Right ventricle myocardium inferior (tissue), 1 donor: ENCODE data around the gene SOD2. TPM values are rescaled to one million over a fixed set of nuclear protein-coding genes. Genes with fewer than 3 reads are reported as not detected.
A peak's percentile ranks its signal among the peaks of the same experiment; 100 is the strongest.
"Not testable (repeated sequence)": the region's sequence is repeated elsewhere in the genome, so short reads cannot be mapped to it uniquely, and the experiment has no call there.

Source experiments
- ATAC-seq: fragments of 200-7000 bp; cut with Tn5 transposase; one replicate; pipeline ENCODE4 v1.9.1; 2020; ENCODE audit warnings: mild to moderate bottlenecking, moderate library complexity
- DNase-seq: peaks from one replicate; pipeline ENCODE4 v3.0.0; 2021; ENCODE audit errors: missing footprints
- intact Hi-C: fragments of 100-400 bp; cut with DNase I; formaldehyde crosslinking; loops from one replicate; pipeline ENCODE4 v1.11.0; 2022
- long read RNA-seq: library from polyadenylated mRNA; unstranded; transcript quantifications from one replicate; pipeline ENCODE4 v2.0.0, GENCODE V29; 2021
- total RNA-seq: library from RNA; stranded (reverse); fragmentation: NEBNext Ultra II Directional; extraction: Animal tissue kit (Norgen Biotek cat#: 25700); gene quantifications from one replicate; pipeline ENCODE4 v1.2.1, GENCODE V29; 2021
- donor health status: DM: no; HTN: yes; CAD: no; lungs with severe emphysema.

The SOD2 gene
- total RNA-seq: 1,072 TPM
- long read RNA-seq, full-length matches to known transcripts: 424 of 509 reads
- long read RNA-seq, partial matches to known transcripts: 32 of 509 reads
- long read RNA-seq, other reads (novel, unspliced or antisense): 53 of 509 reads

DNA sequence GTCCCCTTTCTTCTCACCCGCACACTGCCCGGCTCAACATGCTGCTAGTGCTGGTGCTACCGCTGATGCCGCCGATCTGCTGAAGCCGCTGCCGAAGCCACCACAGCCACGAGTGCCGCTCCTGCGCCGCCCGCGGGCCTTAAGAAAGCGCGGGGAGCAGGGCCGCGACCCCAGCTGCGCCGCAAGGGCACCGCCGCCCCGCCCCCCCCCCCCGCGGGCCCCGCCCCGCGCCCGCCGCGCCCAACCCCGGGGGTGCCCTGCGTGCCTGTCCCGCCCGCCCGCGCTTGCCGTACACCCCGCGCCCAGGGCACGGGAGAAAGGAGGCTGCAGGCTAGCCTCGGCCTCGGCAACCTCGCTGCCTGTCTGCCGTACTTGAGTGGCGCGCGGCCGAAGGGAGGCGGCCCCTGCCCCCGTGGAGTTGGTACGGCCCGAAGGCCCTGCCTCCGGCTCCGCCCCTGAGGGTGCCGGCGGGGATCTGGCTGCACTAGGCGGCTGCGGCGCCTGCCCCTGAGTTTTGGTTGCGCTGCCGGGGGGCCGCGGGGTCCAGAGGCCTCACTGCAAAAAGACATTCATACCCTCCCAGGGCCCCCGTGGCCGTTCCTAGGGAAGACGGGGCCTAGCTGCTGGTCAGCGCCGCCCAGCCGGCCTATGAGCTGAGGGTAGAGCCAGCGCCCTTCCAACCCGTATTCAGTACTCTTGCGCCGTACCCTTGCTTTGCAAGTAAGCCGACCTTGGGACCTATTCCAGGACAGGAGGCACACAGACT is at the start of gene SOD2:
Gene SOD2, minus strand, starts transcription at position 114 of the 766 bp plus-strand sequence. Its CDS starts 74 bp downstream, at position 40.
- ATAC-seq: peak; percentile 88
- DNase-seq: peak; percentile 94
- intact Hi-C loops: loop anchor here (1.0 to 10.0 kb wide), 5 partner anchors 23 to 251 kb away; partner anchors contain the start of genes ACAT2 and WTAP

- no peak for DNase-seq
- no peak for ATAC-seq
- intact Hi-C loops: no loop called here
These were observed 49.1 kb upstream of the SOD2 start for GRCh38 chr6:159742165-159742564.

GRCh38 chr6:159739341-159739740 is 46.3 kb upstream of the SOD2 start:
- no peak for ATAC-seq
- intact Hi-C loops: no loop called here
- no peak for DNase-seq

DNA sequence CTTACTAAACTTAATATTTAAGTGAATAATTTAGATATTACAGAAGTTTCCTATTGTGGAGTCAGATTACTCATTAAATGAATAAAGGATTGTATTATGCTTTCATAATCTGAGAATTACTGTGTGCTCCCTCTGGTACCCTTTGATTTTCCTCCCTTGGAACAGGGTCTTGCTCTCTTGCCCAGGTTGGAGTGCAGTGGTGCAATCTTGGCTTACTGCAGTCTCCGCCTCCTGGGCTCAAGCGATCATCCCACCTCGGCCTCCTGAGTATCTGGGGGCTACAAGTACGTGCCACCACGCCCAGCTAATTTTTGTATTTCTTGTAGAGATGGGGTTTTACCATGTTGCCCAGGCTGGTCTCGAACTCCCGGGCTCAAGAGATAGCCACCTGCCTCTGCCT is 43.9 kb upstream of the SOD2 start:
- intact Hi-C loops: no loop called here

GRCh38 chr6:159733395-159733794 is 40.4 kb upstream of the SOD2 start:
- ATAC-seq, DNase-seq, intact Hi-C loops: not testable (repeated sequence)

More for the DNA sequence above, 43.9 kb upstream of the SOD2 start:
- DNase-seq (no peak), ATAC-seq (no peak)

GRCh38 chr6:159732550-159732949 is 39.5 kb upstream of the SOD2 start:
- ATAC-seq, DNase-seq, intact Hi-C loops: not testable (repeated sequence)

DNA sequence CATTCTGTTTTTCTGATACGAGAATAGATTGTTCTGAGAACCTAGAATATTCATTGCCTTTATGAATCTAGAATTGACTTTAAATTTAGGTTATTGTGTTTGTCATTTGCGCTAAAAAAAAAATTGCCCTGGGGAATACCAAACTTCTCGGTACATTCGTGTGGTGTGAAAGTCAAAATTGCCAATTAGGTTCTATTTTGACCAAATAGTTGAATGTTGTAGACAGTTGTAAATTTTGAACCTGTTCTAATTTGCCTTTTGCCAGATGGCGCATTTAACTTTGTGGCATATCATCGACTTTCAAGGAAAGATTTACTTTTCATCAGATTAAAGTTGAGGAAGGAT is 37.3 kb upstream of the SOD2 start:
- DNase-seq (no peak), ATAC-seq (no peak)
- intact Hi-C loops: no loop called here

DNA sequence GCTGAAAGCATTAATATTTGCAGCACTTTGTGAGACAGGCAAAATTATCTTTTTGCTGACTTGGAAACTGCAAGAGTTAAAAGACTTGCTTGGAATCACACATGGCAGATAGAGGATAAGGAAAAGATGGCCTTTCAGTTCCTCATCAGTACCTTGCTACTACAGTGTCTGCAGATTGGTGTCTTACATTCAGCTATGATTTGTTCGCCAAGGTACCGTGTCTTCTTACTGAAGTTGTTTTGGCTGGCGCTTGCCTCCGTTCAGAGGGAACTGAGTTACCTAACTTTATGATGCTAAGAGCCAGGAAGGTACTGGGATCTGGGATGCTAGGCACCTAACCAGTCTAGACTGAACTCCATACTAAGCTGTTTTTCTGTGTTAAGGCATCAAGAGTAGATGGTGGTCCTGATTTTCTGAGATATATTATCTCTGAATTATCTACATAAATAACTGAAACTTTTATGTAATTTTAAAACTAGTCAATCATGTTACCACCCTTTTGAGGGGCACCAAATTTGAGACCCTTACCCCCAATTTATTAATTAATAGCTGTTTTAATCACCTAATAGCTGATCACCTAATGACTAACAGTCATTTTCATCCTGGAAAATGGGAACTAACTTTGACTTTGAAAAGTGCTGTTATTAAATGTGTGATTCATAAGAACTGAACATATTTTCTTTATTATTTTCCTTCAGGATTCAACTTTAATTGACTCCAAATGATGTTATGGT is 36.7 kb upstream of the SOD2 start:
- no peak for ATAC-seq

DNA sequence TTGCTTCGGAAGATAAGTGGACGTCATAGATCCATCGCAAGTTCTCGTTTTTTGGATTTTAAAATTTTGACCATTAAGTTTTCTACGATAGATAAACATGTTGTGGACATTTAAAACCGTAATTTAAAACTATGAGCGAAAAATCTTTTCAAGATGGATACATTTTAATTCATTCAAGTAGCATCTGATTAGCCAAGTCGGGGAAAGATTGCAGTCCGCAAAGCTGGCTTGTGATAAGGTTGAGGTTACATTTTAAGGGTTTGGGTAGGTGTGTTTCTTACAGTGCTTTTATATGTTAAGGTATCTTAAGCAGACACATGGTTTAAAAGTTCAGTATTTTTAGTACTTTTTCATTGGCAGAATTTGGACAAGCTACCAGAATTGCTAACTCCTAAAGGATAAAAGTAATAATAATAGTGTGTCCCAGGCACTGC is 35.5 kb upstream of the SOD2 start:
- intact Hi-C loops: loop anchor here (2.0 kb wide), 1 partner anchor 60 kb away; the partner anchor contains the start of gene TCP1

More for the DNA sequence above, 36.7 kb upstream of the SOD2 start:
- no peak for DNase-seq
- intact Hi-C loops: loop anchor here (2.0 kb wide), 1 partner anchor 59 kb away; the partner anchor contains the start of gene TCP1

GRCh38 chr6:159727717-159728445 is 34.8 kb upstream of the SOD2 start:
- intact Hi-C loops: loop anchor here (1.0 to 2.0 kb wide), 3 partner anchors 33 to 61 kb away; partner anchors contain the start of genes SOD2 and TCP1
- ATAC-seq: peak; percentile 25

More for the DNA sequence above, 35.5 kb upstream of the SOD2 start:
- ATAC-seq: no peak
- DNase-seq: no peak

DNA sequence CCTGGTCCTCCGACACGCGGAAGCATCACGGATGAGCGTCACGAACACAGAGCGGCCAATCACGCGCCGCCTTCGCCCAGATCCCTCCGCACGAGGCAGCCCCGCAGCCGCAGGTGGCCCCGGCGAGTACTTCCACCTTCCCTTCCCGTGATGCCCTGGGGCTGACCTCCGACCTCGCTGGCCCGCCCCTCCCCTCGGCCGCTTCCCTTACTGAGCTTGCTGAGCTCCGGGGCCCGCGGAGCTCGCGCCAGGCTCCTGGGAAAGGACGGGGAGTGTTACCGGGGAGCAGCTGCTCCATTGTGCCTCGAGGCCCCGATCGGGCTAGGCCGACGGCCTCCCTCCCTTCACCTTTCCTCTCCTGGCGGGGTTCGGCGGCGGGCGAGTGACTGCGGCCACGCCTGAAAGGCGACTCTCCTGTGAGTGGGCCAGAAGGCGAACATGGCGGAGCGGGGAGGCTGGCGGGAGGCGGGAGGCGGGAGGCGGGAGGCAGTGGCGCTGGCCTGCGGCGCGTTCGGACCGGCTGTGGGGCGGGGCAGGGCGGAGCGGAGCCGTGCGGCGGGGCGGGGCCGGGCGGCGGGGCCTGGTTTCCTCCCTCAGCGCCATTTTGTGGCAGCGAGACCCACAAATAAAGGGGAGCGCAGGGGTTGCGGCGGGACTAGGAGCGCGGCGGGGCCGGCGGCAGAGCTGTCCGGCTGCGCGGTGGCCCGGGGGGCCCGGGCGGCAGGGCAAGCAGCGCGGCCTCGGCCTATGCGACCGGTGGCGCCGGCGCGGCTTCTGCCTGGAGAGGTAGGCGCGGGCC is 34.1 kb upstream of the SOD2 start, which contains the start of gene WTAP:
Gene WTAP, plus strand, starts transcription at position 589 of the 799 bp plus-strand sequence. CDS start 8,760 bp downstream, outside the sequence.
- intact Hi-C loops: loop anchor here (1.0 to 2.0 kb wide), 2 partner anchors 34 kb away; partner anchors contain the start of gene SOD2
- DNase-seq: peak; percentile 97
- ATAC-seq: peak; percentile 96

More at GRCh38 chr6:159727717-159728445, 34.8 kb upstream of the SOD2 start:
- no peak for DNase-seq

GRCh38 chr6:159726255-159726917 is 33.3 kb upstream of the SOD2 start:
- ATAC-seq (no peak), DNase-seq (no peak)
- intact Hi-C loops: loop anchor here (2.0 kb wide), 1 partner anchor 34 kb away; no protein-coding TSS in a partner anchor

DNA sequence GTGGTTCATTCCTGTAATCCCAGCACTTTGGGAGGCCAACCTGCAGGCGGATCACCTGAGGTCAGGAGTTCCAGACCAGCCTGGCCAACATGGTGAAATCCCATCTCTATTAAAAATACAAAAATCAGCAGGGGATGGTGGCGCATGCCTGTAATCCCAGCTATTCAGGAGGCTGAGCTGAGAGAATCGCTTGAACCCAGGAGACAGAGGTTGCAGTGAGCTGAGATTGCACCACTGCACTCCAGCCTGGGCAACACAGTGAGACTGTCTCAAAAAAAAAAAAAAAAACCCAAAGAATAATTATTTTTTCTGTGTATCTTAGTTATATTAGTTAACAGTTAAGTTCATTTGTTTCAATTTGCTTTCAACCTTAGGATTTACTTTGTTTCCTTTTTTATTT is 32.2 kb upstream of the SOD2 start:
- ATAC-seq, intact Hi-C loops: not testable (repeated sequence)

DNA sequence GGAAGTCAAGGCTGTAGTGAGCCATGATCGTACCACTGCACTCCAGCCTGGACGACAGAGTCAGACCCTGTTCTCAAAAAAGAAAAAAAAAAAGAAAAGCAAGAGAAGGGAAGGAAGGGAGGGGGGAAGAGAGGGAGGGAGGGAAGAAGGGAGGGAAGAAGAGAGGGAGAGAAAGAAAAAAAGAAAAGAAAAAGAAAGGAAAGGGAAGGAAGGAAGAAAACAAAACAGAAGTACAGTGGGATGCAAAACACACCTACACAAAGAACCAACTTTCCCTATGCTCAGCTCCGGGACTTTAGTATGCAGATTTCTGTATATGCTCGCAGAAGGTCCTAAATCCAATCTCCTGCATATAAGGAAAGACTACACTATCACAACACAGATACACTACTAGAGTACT is 31.7 kb upstream of the SOD2 start:
- intact Hi-C loops: no loop called here
- ATAC-seq (no peak), DNase-seq (no peak)

More for the DNA sequence above, 32.2 kb upstream of the SOD2 start:
- DNase-seq: not testable (repeated sequence)

DNA sequence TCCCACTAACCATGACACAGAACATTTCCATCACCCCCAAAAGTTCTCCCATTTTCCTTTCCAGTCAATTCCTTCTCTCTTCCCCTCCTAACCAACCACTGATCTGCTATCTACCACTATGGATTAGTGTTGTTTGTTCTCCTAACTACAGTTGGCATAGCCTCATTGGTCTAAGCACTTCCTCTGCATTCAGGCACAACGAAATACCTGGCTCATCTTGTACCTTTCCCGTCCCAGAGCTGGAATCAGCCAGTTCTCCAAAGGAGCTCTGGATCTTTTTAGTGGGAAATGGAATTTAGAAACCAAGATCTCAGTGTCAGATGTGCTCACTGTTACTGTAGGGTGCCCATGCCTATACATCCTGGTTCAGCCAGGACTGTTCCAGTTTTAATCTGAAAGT is 30.2 kb upstream of the SOD2 start:
- intact Hi-C loops: no loop called here
- DNase-seq (no peak), ATAC-seq (no peak)

- ATAC-seq: no peak
- no peak for DNase-seq
- intact Hi-C loops: no loop called here
These were observed 29.6 kb upstream of the SOD2 start for GRCh38 chr6:159722655-159723054.

- ATAC-seq, intact Hi-C loops, DNase-seq: not testable (repeated sequence)
These were observed 28.9 kb upstream of the SOD2 start for GRCh38 chr6:159721981-159722380.
